Skeletal muscle satellite cell (primary cell): ENCODE results near the gene PNPLA2.
A peak's percentile ranks its signal among the peaks of the same experiment; 100 is the strongest.

Experiments used
- H3K27me3 ChIP-seq: 2 replicates; pipeline ENCODE4 v1.7.0; 2013; ENCODE audit warnings: low read length; ENCODE audit not compliant: control insufficient read depth, insufficient read depth
- H3K36me3 ChIP-seq: 2 replicates; pipeline ENCODE4 v1.7.0; 2013; ENCODE audit warnings: mild to moderate bottlenecking, control low read depth, low read length; ENCODE audit not compliant: insufficient read depth
- H3K4me1 ChIP-seq: 2 replicates; pipeline ENCODE4 v1.7.0; 2013; ENCODE audit warnings: low read length; ENCODE audit not compliant: control insufficient read depth, insufficient read depth
- H3K4me2 ChIP-seq: 2 replicates; pipeline ENCODE4 v1.7.0; 2013; ENCODE audit warnings: mild to moderate bottlenecking, low read length
- H3K4me3 ChIP-seq: 2 replicates; pipeline ENCODE4 v1.7.0; 2013; ENCODE audit warnings: low read length
- H3K9ac ChIP-seq: 2 replicates; pipeline ENCODE4 v1.7.0; 2013; ENCODE audit warnings: mild to moderate bottlenecking, low read depth, low read length, moderate library complexity
- H3K9me3 ChIP-seq: replicated peaks from 2 replicates; pipeline ENCODE4 v1.7.0; 2013; ENCODE audit warnings: mild to moderate bottlenecking, control low read depth, low read length

The PNPLA2 gene

GRCh38 chr11:831961-832528 lies 13.3 kb downstream of the PNPLA2 start:
- peaks cover 13% of the 10 kb centered on the region for H3K36me3 ChIP-seq
- H3K4me1 ChIP-seq = peaks cover 72% of the 10 kb centered on the region
- H3K9ac ChIP-seq = peak overlapping the region; percentile 73
- H3K4me3 ChIP-seq = peak overlapping the region; percentile 77
- H3K27me3 ChIP-seq = peaks cover 2% of the 10 kb centered on the region
- H3K9me3 ChIP-seq = no peaks in the 10 kb centered on the region
- peak overlapping the region; percentile 98 for H3K4me2 ChIP-seq

GRCh38 chr11:832529-833113 lies 13.9 kb downstream of the PNPLA2 start, which contains the start of gene CD151:
Gene CD151, plus strand, starts transcription at chr11:832952. Its CDS starts 3,118 bp downstream, at chr11:836070.
- peak within 1 kb of the TSS; percentile 98 for H3K4me2 ChIP-seq
- H3K9ac ChIP-seq = peak within 1 kb of the TSS; percentile 97
- H3K27me3 ChIP-seq = peaks cover under 1% of the 10 kb centered on the region
- peaks cover 72% of the 10 kb centered on the region for H3K4me1 ChIP-seq
- peaks cover 19% of the 10 kb centered on the region for H3K36me3 ChIP-seq
- no peaks in the 10 kb centered on the region for H3K9me3 ChIP-seq
- peak within 1 kb of the TSS; percentile 92 for H3K4me3 ChIP-seq

DNA sequence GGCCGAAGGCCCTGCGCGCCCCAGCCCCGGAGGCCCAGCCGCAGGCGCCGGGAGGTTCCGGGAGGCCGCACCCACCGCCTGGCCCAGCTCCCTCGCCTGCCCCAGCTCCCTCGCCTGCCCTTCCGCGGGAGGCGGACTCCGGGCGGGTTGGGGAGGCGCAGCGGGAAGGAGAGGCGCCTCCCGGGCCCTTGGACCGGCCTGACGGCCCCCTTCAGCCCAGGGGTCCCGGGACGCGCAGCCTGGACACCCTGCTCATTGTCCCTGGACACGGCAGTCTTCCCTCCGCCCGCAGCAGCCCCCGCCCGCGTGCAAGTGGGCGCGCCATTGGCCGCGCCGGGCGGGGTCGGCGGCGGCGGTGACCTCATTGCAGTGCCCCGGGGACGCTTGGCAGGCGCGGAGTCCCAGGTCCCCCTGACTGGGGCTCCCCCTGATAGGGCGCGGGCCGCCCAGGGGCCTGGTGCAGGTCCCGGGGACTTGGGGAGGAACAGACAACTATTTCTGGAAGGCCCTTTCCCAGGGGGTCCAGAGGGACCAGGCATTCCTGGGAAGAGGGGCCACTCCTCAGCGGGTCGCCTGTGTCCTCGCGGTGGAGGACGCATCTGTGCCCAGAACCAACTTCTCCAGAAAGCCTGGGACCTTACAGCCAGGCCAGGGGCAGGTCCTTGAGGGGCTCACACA lies 14.5 kb downstream of the PNPLA2 start:
- Histone ChIP-seq H3K4me3 (peak overlapping the region; percentile 92), H3K4me2 (peak overlapping the region; percentile 97), H3K4me1 (peaks cover 76% of the 10 kb centered on the region), H3K9me3 (no peaks in the 10 kb centered on the region), H3K36me3 (peaks cover 24% of the 10 kb centered on the region), H3K27me3 (no peaks in the 10 kb centered on the region), H3K9ac (peak overlapping the region; percentile 97)

GRCh38 chr11:833849-834311 lies 15.2 kb downstream of the PNPLA2 start:
- Histone ChIP-seq H3K4me3 (peak overlapping the region; percentile 92), H3K9ac (peak overlapping the region; percentile 97), H3K36me3 (peaks cover 30% of the 10 kb centered on the region), H3K27me3 (no peaks in the 10 kb centered on the region), H3K9me3 (no peaks in the 10 kb centered on the region), H3K4me1 (peaks cover 79% of the 10 kb centered on the region), H3K4me2 (peak overlapping the region; percentile 97)

- H3K36me3 ChIP-seq = peaks cover 38% of the 10 kb centered on the region
- H3K9me3 ChIP-seq = no peaks in the 10 kb centered on the region
- H3K4me2 ChIP-seq = peak overlapping the region; percentile 97
- H3K4me3 ChIP-seq = peak overlapping the region; percentile 92
- H3K27me3 ChIP-seq = no peaks in the 10 kb centered on the region
- H3K4me1 ChIP-seq = peaks cover 78% of the 10 kb centered on the region
- H3K9ac ChIP-seq = peak overlapping the region; percentile 97
These were observed 15.9 kb downstream of the PNPLA2 start for GRCh38 chr11:834371-835316.

GRCh38 chr11:836274-836673 lies 17.6 kb downstream of the PNPLA2 start:
- H3K27me3 ChIP-seq = no peaks in the 10 kb centered on the region
- no peak overlapping the region for H3K4me2 ChIP-seq
- no peak overlapping the region for H3K4me3 ChIP-seq
- peaks cover 54% of the 10 kb centered on the region for H3K36me3 ChIP-seq
- H3K9ac ChIP-seq = no peak overlapping the region
- no peaks in the 10 kb centered on the region for H3K9me3 ChIP-seq
- H3K4me1 ChIP-seq = peaks cover 76% of the 10 kb centered on the region

DNA sequence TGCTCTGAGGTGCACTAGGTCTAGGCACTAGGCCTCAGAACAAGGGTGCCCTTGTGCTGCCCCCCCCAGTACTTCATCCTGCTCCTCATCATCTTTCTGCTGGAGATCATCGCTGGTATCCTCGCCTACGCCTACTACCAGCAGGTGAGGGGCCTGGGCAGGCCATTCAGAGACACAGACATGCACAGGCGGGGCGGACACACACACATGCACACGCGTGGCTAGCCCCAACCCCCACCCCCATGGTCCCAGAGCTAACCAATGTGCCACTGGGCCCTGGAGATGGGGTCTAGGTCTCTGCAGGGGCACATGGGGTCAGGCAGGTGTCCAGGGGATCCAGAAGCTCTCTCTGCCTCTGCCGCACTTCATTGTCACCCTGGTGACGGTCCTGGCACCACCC lies 18.0 kb downstream of the PNPLA2 start:
- no peak overlapping the region for H3K9ac ChIP-seq

GRCh38 chr11:837189-837989 lies 18.7 kb downstream of the PNPLA2 start:
- H3K4me1 ChIP-seq = peaks cover 65% of the 10 kb centered on the region
- peaks cover 55% of the 10 kb centered on the region for H3K36me3 ChIP-seq

More for the DNA sequence above, 18.0 kb downstream of the PNPLA2 start:
- Histone ChIP-seq H3K9me3 (no peaks in the 10 kb centered on the region), H3K4me3 (no peak overlapping the region), H3K36me3 (peaks cover 55% of the 10 kb centered on the region), H3K4me1 (peaks cover 72% of the 10 kb centered on the region), H3K27me3 (no peaks in the 10 kb centered on the region), H3K4me2 (no peak overlapping the region)

DNA sequence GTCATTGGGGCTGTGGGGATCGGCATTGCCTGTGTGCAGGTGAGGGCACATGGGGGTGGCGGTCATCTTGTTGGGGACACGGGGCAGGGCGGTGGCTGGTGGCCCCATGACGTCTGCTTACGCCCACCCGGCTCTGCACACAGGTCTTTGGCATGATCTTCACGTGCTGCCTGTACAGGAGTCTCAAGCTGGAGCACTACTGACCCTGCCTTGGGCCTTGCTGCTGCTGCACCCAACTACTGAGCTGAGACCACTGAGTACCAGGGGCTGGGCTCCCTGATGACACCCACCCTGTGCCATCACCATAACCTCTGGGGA lies 19.2 kb downstream of the PNPLA2 start:
- no peak overlapping the region for H3K9ac ChIP-seq
- H3K9me3 ChIP-seq = no peaks in the 10 kb centered on the region
- H3K27me3 ChIP-seq = no peaks in the 10 kb centered on the region
- no peak overlapping the region for H3K4me2 ChIP-seq
- peaks cover 63% of the 10 kb centered on the region for H3K4me1 ChIP-seq
- H3K4me3 ChIP-seq = no peak overlapping the region
- peaks cover 55% of the 10 kb centered on the region for H3K36me3 ChIP-seq

More at GRCh38 chr11:837189-837989, 18.7 kb downstream of the PNPLA2 start:
- Histone ChIP-seq H3K4me3 (no peak overlapping the region), H3K4me2 (no peak overlapping the region), H3K27me3 (no peaks in the 10 kb centered on the region), H3K9me3 (no peaks in the 10 kb centered on the region), H3K9ac (no peak overlapping the region)

DNA sequence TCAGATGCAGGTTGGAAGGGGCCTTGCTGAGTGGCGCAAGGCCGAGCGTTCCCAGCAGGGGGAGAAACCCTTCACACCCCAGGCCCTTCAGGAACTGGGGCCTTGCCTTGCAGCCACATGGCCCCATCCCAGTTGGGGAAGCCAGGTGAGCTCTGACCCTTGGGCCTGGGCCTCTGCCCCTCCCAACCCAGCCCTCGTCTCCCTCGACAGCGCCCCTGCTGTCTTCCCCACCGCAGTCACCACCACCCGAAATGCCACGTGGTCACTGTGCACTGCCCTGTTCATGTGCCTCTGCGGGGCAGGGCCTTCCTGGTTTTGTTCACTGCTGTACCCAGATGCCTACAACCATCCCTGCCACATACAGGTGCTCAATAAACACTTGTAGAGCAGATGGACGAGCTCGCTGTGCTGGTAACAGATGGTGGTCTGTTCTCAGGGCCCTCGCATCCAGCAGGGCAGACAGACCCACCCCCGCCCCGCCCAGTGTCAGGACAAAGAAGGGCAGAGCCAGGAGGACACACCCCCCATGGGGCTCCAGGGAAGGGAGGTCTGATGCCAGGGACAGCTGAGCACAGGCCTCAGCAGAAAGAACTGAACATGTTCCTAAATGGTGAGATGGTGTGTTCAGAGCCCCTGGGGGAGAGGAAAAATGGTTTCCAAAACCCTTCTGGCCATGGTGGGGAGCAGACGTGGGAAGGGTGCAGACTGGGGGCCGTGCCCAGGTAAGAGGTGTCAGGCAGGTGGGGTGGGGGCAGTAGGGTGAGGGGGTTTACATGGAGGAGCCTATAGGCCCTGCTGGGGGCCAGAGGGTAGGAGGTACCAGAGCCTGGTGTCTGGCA lies 19.9 kb downstream of the PNPLA2 start:
- Histone ChIP-seq H3K9ac (peak overlapping the region; percentile 38), H3K4me1 (peaks cover 64% of the 10 kb centered on the region), H3K36me3 (peaks cover 55% of the 10 kb centered on the region), H3K4me2 (peak overlapping the region; percentile 8), H3K4me3 (no peak overlapping the region), H3K9me3 (no peaks in the 10 kb centered on the region), H3K27me3 (no peaks in the 10 kb centered on the region)
